SK-N-MC (cell line): ENCODE data around the gene RALGPS1.
"Not testable (repeated sequence)": the region's sequence is repeated elsewhere in the genome, so short reads cannot be mapped to it uniquely, and the experiment has no call there.

Experiments used
- DNase-seq: peaks from one replicate; pipeline ENCODE4 v3.0.0-alpha.2; 2011; ENCODE audit warnings: low read depth, low spot score
- H3K27ac ChIP-seq: fragments of 200-600 bp; sonication (generic); 2 replicates; pipeline ENCODE4 v1.5.1; 2016; ENCODE audit warnings: mixed run types
- H3K36me3 ChIP-seq: fragments of 200-600 bp; sonication (generic); 2 replicates; pipeline ENCODE4 v1.6.1; 2017; ENCODE audit warnings: antibody characterized with exemption, low read length, mixed read lengths; ENCODE audit not compliant: insufficient read depth
- H3K4me3 ChIP-seq: fragments of 200-600 bp; sonication (generic); 2 replicates; pipeline ENCODE4 v1.5.1; 2016
- H3K9ac ChIP-seq: fragments of 200-600 bp; sonication (generic); 2 replicates; pipeline ENCODE4 v1.8.0; 2017; ENCODE audit warnings: mixed run types, mixed read lengths; ENCODE audit not compliant: insufficient read length
- H3K9me3 ChIP-seq: fragments of 200-600 bp; sonication (generic); 2 replicates; pipeline ENCODE4 v1.6.1; 2017; ENCODE audit warnings: low read depth, mild to moderate bottlenecking, antibody characterized with exemption, low read length, moderate library complexity, mixed read lengths
- EZH2 ChIP-seq: fragments of 200-600 bp; sonication (generic); IDR thresholded peaks from one replicate; pipeline ENCODE4 v1.6.1; 2017; ENCODE audit warnings: antibody characterized with exemption
- FOXP2 ChIP-seq: optimal IDR thresholded peaks from 2 replicates; pipeline ENCODE3; 2011; ENCODE audit warnings: mild to moderate bottlenecking, moderate library complexity; ENCODE audit not compliant: insufficient read depth; ENCODE audit errors: extremely low read length, control extremely low read depth
- POLR2AphosphoS5 ChIP-seq: IDR thresholded peaks from 2 replicates; pipeline ENCODE4 v1.6.1; 2012; ENCODE audit warnings: mild to moderate bottlenecking, low read depth, low read length, borderline replicate concordance

Gene RALGPS1

GRCh38 chr9:127144670-127145445, 230.3 kb downstream of the RALGPS1 start:
- Histone ChIP-seq H3K9ac (no peak overlapping the region), H3K4me3 (no peak overlapping the region), H3K27ac (no peak overlapping the region), H3K9me3 (no peaks in the 10 kb centered on the region), H3K36me3 (no peaks in the 10 kb centered on the region)
- TF ChIP-seq EZH2 (no peak), POLR2AphosphoS5 (no peak), FOXP2 (no peak)
- no peak for DNase-seq

GRCh38 chr9:127146841-127147240, 232.3 kb downstream of the RALGPS1 start:
- not testable (repeated sequence) for DNase-seq, H3K36me3 ChIP-seq, H3K27ac ChIP-seq, H3K9ac ChIP-seq, H3K9me3 ChIP-seq, H3K4me3 ChIP-seq

GRCh38 chr9:127147251-127147650, 232.7 kb downstream of the RALGPS1 start:
- TF ChIP-seq POLR2AphosphoS5 (no peak), EZH2 (no peak), FOXP2 (no peak)
- H3K36me3 ChIP-seq: no peaks in the 10 kb centered on the region
- H3K9ac ChIP-seq: no peak overlapping the region
- no peak overlapping the region for H3K4me3 ChIP-seq
- no peaks in the 10 kb centered on the region for H3K9me3 ChIP-seq
- no peak overlapping the region for H3K27ac ChIP-seq
- no peak for DNase-seq

GRCh38 chr9:127148014-127148413, 233.4 kb downstream of the RALGPS1 start:
- TF ChIP-seq POLR2AphosphoS5 (no peak), FOXP2 (no peak), EZH2 (no peak)
- Histone ChIP-seq H3K4me3 (no peak overlapping the region), H3K36me3 (no peaks in the 10 kb centered on the region), H3K9ac (no peak overlapping the region), H3K27ac (no peak overlapping the region), H3K9me3 (no peaks in the 10 kb centered on the region)
- DNase-seq: no peak

GRCh38 chr9:127149010-127149409, 234.4 kb downstream of the RALGPS1 start:
- H3K9me3 ChIP-seq: no peaks in the 10 kb centered on the region
- no peak for DNase-seq
- no peak overlapping the region for H3K27ac ChIP-seq
- no peak overlapping the region for H3K9ac ChIP-seq
- no peaks in the 10 kb centered on the region for H3K36me3 ChIP-seq
- TF ChIP-seq POLR2AphosphoS5: no peak
- no peak for TF ChIP-seq EZH2
- TF ChIP-seq FOXP2: no peak
- H3K4me3 ChIP-seq: no peak overlapping the region

DNA sequence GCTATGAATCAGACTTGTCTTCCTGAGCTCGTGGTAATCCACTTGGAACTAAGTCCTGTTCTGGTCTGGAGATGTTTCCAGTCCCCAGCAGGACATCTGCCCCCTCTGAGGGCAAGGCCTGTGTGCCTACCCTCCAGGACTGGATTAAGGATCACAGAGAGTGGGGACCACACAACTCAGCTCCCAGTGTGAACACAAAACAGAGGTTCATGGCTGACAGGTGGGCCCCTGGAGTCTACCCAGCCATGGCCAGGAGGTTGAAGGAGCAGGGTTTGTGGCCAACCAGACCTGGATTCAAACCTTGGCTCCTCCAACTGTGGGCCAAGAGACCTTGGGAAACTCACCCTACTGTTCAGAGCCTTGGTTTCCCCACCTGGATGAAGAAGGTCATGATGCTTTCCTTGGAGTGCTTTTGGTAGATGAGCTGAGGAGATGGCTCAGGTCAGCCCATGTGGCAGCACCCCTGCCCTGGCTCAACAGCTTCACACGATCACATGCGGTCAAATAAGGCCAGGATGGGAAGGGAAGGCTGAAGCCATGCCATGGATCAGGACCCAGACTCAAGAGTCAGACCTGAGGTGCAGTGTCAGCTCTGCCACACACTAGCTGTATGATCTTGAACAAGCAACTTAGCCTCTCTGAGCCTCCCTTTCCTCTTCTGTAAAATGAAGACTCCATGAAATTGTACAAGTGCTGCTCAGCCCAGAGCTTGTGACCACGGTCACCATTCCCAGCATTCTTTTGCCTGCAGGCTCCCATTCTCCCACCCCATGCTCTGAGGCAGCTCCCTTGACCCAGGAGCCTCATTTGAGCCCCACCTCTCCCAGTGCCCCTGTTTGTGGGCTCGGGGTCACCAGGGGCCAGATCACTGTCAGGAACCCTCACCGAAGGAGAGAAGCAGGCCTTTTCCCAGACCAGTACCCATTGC, 235.1 kb downstream of the RALGPS1 start:
- no peak for DNase-seq
- H3K9me3 ChIP-seq: no peaks in the 10 kb centered on the region
- no peak overlapping the region for H3K9ac ChIP-seq
- TF ChIP-seq EZH2: no peak
- TF ChIP-seq FOXP2: no peak
- TF ChIP-seq POLR2AphosphoS5: no peak
- H3K4me3 ChIP-seq: no peak overlapping the region
- no peaks in the 10 kb centered on the region for H3K36me3 ChIP-seq
- no peak overlapping the region for H3K27ac ChIP-seq

- no peak overlapping the region for H3K9ac ChIP-seq
- no peak overlapping the region for H3K27ac ChIP-seq
- no peaks in the 10 kb centered on the region for H3K9me3 ChIP-seq
- no peak for TF ChIP-seq FOXP2
- no peaks in the 10 kb centered on the region for H3K36me3 ChIP-seq
- DNase-seq: no peak
- no peak overlapping the region for H3K4me3 ChIP-seq
Observed at GRCh38 chr9:127153501-127153900, 238.9 kb downstream of the RALGPS1 start.

DNA sequence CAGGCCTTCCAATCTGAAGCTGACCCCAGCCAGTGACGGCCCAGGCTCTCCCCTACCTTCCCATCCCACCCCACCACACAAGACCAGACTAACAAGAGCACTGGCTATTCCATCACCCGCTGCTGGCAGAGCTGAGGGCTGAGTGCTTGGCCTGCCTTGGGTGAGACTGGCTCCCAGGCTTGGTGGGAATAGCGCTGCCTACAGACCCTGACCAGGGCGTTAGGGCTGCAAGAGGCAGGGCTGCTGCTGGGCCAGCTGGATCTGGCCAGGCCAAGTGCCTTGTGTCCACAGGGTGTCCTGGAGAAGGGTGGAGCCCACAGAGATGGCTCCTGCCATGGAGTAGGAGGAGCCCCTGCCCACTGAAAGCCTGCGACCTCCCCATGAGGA, 239.4 kb downstream of the RALGPS1 start:
- Histone ChIP-seq H3K9me3 (no peaks in the 10 kb centered on the region), H3K36me3 (no peaks in the 10 kb centered on the region), H3K27ac (no peak overlapping the region), H3K4me3 (no peak overlapping the region), H3K9ac (no peak overlapping the region)
- TF ChIP-seq FOXP2: no peak
- no peak for TF ChIP-seq POLR2AphosphoS5
- no peak for TF ChIP-seq EZH2
- DNase-seq: no peak
